Large intestine (tissue), 3 donors: ENCODE results near the gene SLC22A3. TPM values are rescaled to one million over a fixed set of nuclear protein-coding genes. Genes with fewer than 3 reads are reported as not detected.

Experiments
- DNase-seq, 2 donors: peaks; one replicate each; pipeline versions ENCODE4 v3.0.0 to v3.0.0-alpha.2; 2013
- H3K27ac ChIP-seq: one replicate; pipeline ENCODE4 v1.5.1; 2013; ENCODE audit warnings: low read length
- H3K27me3 ChIP-seq: 2 replicates; pipeline ENCODE4 v1.6.1; 2013; ENCODE audit warnings: low read length; ENCODE audit not compliant: control insufficient read depth, insufficient read depth
- H3K36me3 ChIP-seq: 2 replicates; pipeline ENCODE4 v1.6.1; 2013; ENCODE audit warnings: low read length; ENCODE audit not compliant: control insufficient read depth, insufficient read depth
- H3K4me1 ChIP-seq: one replicate; pipeline ENCODE4 v1.6.1; 2013; ENCODE audit warnings: low read length; ENCODE audit not compliant: control insufficient read depth, insufficient read depth
- H3K4me3 ChIP-seq: one replicate; pipeline ENCODE4 v1.5.1; 2013; ENCODE audit warnings: low read length
- H3K9me3 ChIP-seq: one replicate; pipeline ENCODE4 v1.6.1; 2013; ENCODE audit warnings: mild to moderate bottlenecking, low read depth, low read length, moderate library complexity; ENCODE audit not compliant: control insufficient read depth
- WGBS: methylation state at CpG from one replicate; pipeline ENCODE4 v1.1.5; 2013; ENCODE audit warnings: low lambda C conversion rate; ENCODE audit not compliant: insufficient coverage; 5-methylcytosine and 5-hydroxymethylcytosine counted together
- polyA plus RNA-seq: library from polyadenylated mRNA; unstranded; fragments of 120-200 nt; gene quantifications from one replicate; pipeline ENCODE4 v1.2.1, GENCODE V29; 2013

The SLC22A3 gene
- polyA plus RNA-seq, 1 donor: 2.5 TPM

GRCh38 chr6:160355001-160355400, 6.8 kb downstream of the SLC22A3 start:
- no peak for DNase-seq
- Histone ChIP-seq H3K27me3 (peaks cover 7% of the 10 kb centered on the region), H3K9me3 (no peaks in the 10 kb centered on the region), H3K36me3 (no peaks in the 10 kb centered on the region), H3K4me3 (no peak overlapping the region), H3K4me1 (no peaks in the 10 kb centered on the region), H3K27ac (no peak overlapping the region)
- WGBS: no CpG with 5 or more reads among the region's 7 CpGs

DNA sequence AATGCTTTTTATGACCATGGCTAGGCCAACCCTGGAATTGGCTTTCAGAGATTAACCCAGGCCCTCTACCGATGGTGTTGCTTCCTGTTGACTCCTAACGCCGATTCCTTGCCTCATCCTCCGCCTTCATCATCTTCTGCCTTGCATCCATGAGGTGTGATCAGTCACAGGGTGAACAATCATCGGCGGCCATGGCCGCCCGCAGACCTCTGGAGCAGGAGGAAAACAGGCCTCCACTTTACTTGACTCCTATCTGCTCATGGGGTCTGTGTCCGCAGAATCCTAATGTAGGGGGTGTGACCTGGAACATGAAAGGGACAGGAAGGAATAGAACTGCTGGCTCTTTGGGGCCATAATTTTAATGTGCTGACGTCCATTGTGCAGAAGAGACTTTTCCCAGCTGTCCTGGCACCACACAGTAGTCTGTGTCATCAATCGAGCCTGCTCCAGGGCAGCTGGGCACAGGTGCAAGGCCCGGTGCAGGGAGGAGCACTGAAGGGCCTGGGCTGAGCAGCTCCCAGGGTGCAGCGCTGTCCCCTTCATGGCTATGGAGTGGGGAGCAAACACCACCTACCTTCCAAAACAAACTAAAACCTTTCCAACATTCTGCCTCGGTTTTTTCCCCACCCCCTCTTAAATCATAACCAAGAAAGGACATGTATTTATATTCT, 8.0 kb downstream of the SLC22A3 start:
- Histone ChIP-seq H3K4me3 (no peak overlapping the region), H3K9me3 (no peaks in the 10 kb centered on the region), H3K27me3 (no peaks in the 10 kb centered on the region), H3K36me3 (no peaks in the 10 kb centered on the region), H3K4me1 (no peaks in the 10 kb centered on the region), H3K27ac (no peak overlapping the region)
- 67% methylated on average over 1 of the region's 14 CpGs for WGBS
- DNase-seq: no peak

DNA sequence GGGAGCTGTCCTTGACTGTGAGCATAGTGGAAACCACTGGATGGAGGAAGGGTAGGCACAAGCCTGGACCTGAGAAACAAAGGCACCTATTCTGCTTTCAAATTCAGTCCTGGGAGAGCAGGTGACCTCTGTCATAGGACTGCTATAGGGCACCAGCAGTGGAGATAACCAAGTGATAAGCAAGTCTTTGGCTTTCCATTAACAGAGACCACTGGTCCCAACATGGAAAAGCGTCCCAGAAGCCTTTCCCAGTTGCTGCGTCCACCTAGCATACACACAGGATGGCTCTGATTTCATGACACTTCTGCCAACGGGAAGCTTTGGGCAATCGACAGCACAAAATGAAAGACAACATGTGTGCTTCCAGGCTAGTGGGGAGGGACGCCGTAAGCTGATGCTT, 8.9 kb downstream of the SLC22A3 start:
- no peaks in the 10 kb centered on the region for H3K4me1 ChIP-seq
- H3K9me3 ChIP-seq: no peaks in the 10 kb centered on the region
- no peak overlapping the region for H3K4me3 ChIP-seq
- no peaks in the 10 kb centered on the region for H3K36me3 ChIP-seq
- no peaks in the 10 kb centered on the region for H3K27me3 ChIP-seq
- no peak overlapping the region for H3K27ac ChIP-seq
- WGBS: no CpG with 5 or more reads among the region's 6 CpGs
- no peak for DNase-seq

DNA sequence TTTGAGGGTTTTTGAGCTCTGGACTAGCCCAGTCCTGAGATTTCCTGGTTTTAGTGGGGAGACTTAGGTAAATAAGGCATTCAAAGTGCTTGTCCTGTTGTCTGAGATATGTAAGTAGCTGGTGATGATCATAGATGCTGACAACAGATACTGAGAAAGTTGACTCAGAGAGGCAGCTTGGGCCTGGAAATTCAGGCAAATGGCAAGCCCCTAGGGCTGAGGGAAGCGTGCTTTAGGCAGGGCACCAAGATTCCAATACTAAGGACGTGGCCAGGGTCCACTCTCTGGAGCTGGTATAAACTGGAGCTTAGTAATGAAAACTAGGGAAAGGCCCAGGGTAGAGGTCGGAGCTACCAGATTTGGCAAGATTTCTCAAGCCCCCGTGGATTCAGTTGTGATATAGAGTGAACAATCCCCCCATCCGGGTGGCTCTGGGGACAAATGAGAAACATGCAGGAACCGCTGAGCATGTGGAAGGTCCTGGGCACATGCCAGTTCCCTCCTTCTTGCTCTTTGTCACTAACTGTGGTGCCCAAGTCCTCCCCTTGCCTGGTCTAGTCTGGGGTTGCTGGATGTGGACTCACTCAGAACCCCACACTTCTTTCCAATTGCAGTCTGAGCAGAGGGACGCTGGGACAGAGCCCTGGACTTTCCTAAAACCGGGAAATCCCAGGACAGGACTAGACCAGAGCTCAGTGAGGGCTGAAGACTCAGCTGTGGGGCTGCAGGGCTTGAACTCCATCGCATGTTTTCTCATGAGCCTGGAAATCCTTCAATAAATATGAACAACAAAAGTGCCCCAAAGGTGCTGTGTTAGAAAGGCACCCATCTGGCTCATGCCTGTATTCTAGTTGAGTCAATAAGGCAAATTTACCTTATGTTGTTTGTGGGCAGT, 10.3 kb downstream of the SLC22A3 start:
- no peak for DNase-seq
- 80% methylated on average over 1 of the region's 9 CpGs for WGBS
- H3K4me3 ChIP-seq: no peak overlapping the region

DNA sequence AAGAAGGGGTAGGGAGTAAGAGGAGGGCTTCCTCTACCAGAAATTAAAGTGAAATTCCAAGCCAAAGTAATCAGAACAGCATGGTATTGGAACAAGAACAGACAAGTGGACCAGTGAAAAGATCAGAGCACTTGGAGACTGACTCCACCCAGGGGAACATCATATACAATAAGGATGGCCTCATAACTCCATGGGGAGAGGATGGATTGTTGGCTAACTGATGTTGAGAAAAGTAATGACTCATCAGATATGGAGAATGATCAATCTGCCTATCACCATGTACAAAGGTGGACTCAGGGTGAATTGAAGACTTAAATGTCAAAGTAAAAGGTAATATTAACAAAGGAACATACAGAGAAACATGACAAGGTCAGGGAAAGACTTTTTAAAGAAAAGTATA, 12.8 kb downstream of the SLC22A3 start:
- Histone ChIP-seq H3K36me3 (no peaks in the 10 kb centered on the region), H3K27ac (no peak overlapping the region), H3K9me3 (peaks cover 5% of the 10 kb centered on the region), H3K27me3 (no peaks in the 10 kb centered on the region), H3K4me1 (no peaks in the 10 kb centered on the region), H3K4me3 (no peak overlapping the region)
- DNase-seq: no peak

More for the DNA sequence above, 10.3 kb downstream of the SLC22A3 start:
- H3K9me3 ChIP-seq: peaks cover 5% of the 10 kb centered on the region
- no peaks in the 10 kb centered on the region for H3K36me3 ChIP-seq
- no peaks in the 10 kb centered on the region for H3K27me3 ChIP-seq
- H3K4me1 ChIP-seq: no peaks in the 10 kb centered on the region
- H3K27ac ChIP-seq: no peak overlapping the region

DNA sequence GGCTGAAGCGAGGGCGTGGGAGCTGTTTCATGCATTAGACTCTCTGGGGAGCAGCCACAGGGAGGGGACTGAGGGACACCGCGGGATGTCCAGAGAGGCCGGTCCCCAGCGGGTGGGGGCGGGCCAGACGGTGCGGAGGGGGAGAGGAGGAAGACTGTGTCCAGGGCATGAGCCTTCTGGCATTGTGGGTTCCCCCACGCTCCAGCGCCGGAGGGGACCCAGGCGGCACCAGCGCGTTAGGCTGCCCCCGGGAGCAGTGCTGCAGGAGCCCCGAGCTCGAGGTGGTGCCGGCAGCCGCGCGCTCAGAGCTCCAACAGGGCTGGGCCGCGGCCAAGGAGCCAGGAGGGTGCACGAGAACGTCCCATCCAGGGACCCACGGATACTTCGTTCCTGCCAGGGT, 14.4 kb downstream of the SLC22A3 start:
- no peaks in the 10 kb centered on the region for H3K4me1 ChIP-seq
- no peak for DNase-seq
- no peak overlapping the region for H3K27ac ChIP-seq
- no peaks in the 10 kb centered on the region for H3K36me3 ChIP-seq
- no peak overlapping the region for H3K4me3 ChIP-seq
- WGBS: no CpG with 5 or more reads among the region's 28 CpGs
- no peaks in the 10 kb centered on the region for H3K27me3 ChIP-seq
- peaks cover 5% of the 10 kb centered on the region for H3K9me3 ChIP-seq

- WGBS: no CpG with 5 or more reads among the region's 30 CpGs
- no peak for DNase-seq
- H3K27me3 ChIP-seq: no peaks in the 10 kb centered on the region
- H3K9me3 ChIP-seq: peaks cover 5% of the 10 kb centered on the region
- no peak overlapping the region for H3K27ac ChIP-seq
- H3K4me3 ChIP-seq: no peak overlapping the region
- H3K4me1 ChIP-seq: no peaks in the 10 kb centered on the region
- H3K36me3 ChIP-seq: no peaks in the 10 kb centered on the region
Measured at GRCh38 chr6:160363016-160363996, 15.1 kb downstream of the SLC22A3 start.

GRCh38 chr6:160365117-160365516, 16.9 kb downstream of the SLC22A3 start:
- Histone ChIP-seq H3K4me3 (no peak overlapping the region), H3K27me3 (no peaks in the 10 kb centered on the region), H3K27ac (no peak overlapping the region), H3K9me3 (peaks cover 5% of the 10 kb centered on the region), H3K4me1 (no peaks in the 10 kb centered on the region), H3K36me3 (no peaks in the 10 kb centered on the region)
- no peak for DNase-seq

GRCh38 chr6:160367798-160368547, 19.8 kb downstream of the SLC22A3 start:
- H3K4me1 ChIP-seq: no peaks in the 10 kb centered on the region
- H3K27ac ChIP-seq: no peak overlapping the region
- H3K36me3 ChIP-seq: no peaks in the 10 kb centered on the region
- H3K27me3 ChIP-seq: no peaks in the 10 kb centered on the region
- H3K4me3 ChIP-seq: no peak overlapping the region
- DNase-seq: no peak
- WGBS: 100% methylated on average over 1 of the region's 6 CpGs
- no peaks in the 10 kb centered on the region for H3K9me3 ChIP-seq

- H3K9me3 ChIP-seq: no peaks in the 10 kb centered on the region
- H3K4me1 ChIP-seq: no peaks in the 10 kb centered on the region
- H3K27me3 ChIP-seq: no peaks in the 10 kb centered on the region
- H3K36me3 ChIP-seq: no peaks in the 10 kb centered on the region
- DNase-seq: no peak
- WGBS: 80% methylated on average over 1 of the region's 4 CpGs
- no peak overlapping the region for H3K27ac ChIP-seq
- H3K4me3 ChIP-seq: no peak overlapping the region
Measured at GRCh38 chr6:160368670-160369069, 20.5 kb downstream of the SLC22A3 start.
